ENCODE data around the gene SEC24C.

SEC24C gene

GRCh38 chr10:73780966-73781365 lies 36.8 kb downstream of the SEC24C start:
- H3K4me3 ChIP-seq (ENCODE audit: low read length), result peak overlapping the region; percentile 81
- DNase-seq (ENCODE audit: low read depth), result peak; percentile 42
- no peak for TF ChIP-seq CTCF (IDR thresholded peaks at IDR 0.05; ENCODE audit: insufficient read depth, low read depth, low read length, missing control alignments)

- DNase-seq (ENCODE audit: low read depth), result no peak
- TF ChIP-seq CTCF (IDR thresholded peaks at IDR 0.05; ENCODE audit: insufficient read depth, low read depth, low read length, missing control alignments), result no peak
- H3K4me3 ChIP-seq (ENCODE audit: low read length), result peak overlapping the region; percentile 81
Observed at GRCh38 chr10:73781548-73781878, 37.3 kb downstream of the SEC24C start.

DNA sequence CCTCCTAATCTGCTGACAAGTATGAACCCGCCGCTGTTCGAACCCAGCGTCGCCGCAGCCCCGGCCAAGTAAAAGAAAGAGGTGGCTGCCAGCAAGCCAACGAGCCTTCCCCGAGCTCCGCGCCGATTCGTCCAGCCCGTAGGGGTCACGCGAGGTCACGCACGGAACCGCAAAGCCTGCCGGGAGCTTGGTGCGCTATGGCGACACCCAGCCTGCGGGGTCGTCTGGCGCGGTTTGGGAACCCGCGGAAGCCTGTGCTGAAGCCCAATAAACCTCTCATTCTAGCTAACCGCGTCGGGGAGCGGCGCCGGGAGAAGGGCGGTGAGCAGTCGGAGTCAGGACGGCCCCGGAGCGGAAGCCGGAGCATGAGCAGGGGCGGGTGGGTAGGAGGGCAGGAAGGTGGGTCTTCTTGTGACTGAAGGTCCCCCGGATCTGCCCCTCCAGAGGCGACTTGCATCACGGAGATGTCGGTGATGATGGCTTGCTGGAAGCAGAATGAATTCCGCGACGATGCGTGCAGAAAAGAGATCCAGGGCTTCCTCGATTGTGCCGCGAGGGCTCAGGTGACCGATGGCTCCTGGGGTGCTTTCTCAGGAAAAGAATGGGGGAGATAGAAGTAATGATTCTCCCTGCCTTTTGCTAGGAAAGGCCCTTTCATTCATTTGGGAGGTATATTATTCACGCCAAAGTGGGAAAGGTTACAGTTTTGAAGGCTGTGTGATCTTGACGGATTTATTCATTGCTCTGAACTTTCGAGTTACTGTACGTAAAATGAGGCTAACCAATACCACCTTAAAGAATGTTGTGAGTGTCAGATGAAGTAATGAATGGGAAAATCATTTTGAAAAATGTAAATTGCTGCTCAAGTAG lies 37.9 kb downstream of the SEC24C start, which contains the start of gene CHCHD1:
TSS of gene CHCHD1 (plus strand) at position 170 of the 870 bp plus-strand sequence. CDS start at position 198, 28 bp downstream.
- TF ChIP-seq CTCF (IDR thresholded peaks at IDR 0.05; ENCODE audit: insufficient read depth, low read depth, low read length, missing control alignments), result no peak

GRCh38 chr10:73782749-73783085 lies 38.5 kb downstream of the SEC24C start:
- TF ChIP-seq CTCF (IDR thresholded peaks at IDR 0.05; ENCODE audit: insufficient read depth, low read depth, low read length, missing control alignments), result no peak
- peak overlapping the region; percentile 81 for H3K4me3 ChIP-seq (ENCODE audit: low read length)
- DNase-seq (ENCODE audit: low read depth), result no peak

More for the DNA sequence above, 37.9 kb downstream of the SEC24C start, which contains the start of gene CHCHD1:
- DNase-seq (ENCODE audit: low read depth), result peak; percentile 86
- H3K4me3 ChIP-seq (ENCODE audit: low read length), result peak within 1 kb of the TSS; percentile 81

- peak within 1 kb of the TSS; percentile 88 for H3K4me3 ChIP-seq (ENCODE audit: low read length)
- TF ChIP-seq CTCF (IDR thresholded peaks at IDR 0.05; ENCODE audit: insufficient read depth, low read depth, low read length, missing control alignments), result no peak
- peak; percentile 95 for DNase-seq (ENCODE audit: low read depth)
Observed at GRCh38 chr10:73785211-73785720, 41.1 kb downstream of the SEC24C start, which contains the start of gene ZSWIM8. ZSWIM8 (plus strand) TSS chr10:73785606; CDS start chr10:73785879, 273 bp downstream.

GRCh38 chr10:73785721-73786511 lies 41.7 kb downstream of the SEC24C start:
- no peak for TF ChIP-seq CTCF (IDR thresholded peaks at IDR 0.05; ENCODE audit: insufficient read depth, low read depth, low read length, missing control alignments)
- H3K4me3 ChIP-seq (ENCODE audit: low read length), result peak overlapping the region; percentile 88
- DNase-seq (ENCODE audit: low read depth), result peak; percentile 73
